ENCODE measurements around the gene LIN37.
"Not testable (repeated sequence)": the region's sequence is repeated elsewhere in the genome, so short reads cannot be mapped to it uniquely, and the experiment has no call there.

Gene LIN37

DNA sequence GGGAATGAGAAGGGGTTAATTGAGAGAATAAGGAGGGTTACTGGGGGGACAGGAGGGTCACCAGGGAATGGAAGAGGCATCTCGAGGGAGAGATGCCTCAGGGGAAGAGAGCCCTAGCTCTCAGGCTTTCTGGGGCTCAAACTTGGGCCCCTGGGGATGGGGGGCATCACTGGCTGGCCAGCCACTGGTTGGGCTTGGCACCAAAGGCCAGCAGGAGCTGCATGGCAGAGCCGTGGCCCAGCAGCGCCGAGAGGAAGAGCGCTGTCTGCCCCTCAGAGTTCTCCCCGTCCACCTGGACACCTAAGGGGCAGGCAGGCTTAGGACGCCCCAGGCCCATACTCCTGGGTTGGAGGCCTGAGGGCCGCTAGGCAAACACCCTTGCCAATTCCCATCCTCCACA is 44.5 kb downstream of the LIN37 start:
- no peaks in the 10 kb centered on the region; the same call in 1 of the 2 replicates for H3F3A ChIP-seq (ENCODE audit: insufficient read depth, low read length)
- no peaks in the 10 kb centered on the region for H3K79me2 ChIP-seq (ENCODE audit: insufficient read depth, low read length)
- no peaks in the 10 kb centered on the region for H3K4me1 ChIP-seq (ENCODE audit: insufficient read depth, low read length, severe bottlenecking)
- H3K9me2 ChIP-seq (ENCODE audit: low read depth, low read length): no peaks in the 10 kb centered on the region
- H2AFZ ChIP-seq (ENCODE audit: low read length): no peak overlapping the region
- H3K9me3 ChIP-seq (ENCODE audit: low read length): no peaks in the 10 kb centered on the region
- no peak overlapping the region for H3K27ac ChIP-seq (ENCODE audit: low read depth, low read length, poor library complexity, severe bottlenecking)
- no peaks in the 10 kb centered on the region for H3K27me3 ChIP-seq (ENCODE audit: insufficient read depth, low read length)
- TF ChIP-seq, protein P1, sequence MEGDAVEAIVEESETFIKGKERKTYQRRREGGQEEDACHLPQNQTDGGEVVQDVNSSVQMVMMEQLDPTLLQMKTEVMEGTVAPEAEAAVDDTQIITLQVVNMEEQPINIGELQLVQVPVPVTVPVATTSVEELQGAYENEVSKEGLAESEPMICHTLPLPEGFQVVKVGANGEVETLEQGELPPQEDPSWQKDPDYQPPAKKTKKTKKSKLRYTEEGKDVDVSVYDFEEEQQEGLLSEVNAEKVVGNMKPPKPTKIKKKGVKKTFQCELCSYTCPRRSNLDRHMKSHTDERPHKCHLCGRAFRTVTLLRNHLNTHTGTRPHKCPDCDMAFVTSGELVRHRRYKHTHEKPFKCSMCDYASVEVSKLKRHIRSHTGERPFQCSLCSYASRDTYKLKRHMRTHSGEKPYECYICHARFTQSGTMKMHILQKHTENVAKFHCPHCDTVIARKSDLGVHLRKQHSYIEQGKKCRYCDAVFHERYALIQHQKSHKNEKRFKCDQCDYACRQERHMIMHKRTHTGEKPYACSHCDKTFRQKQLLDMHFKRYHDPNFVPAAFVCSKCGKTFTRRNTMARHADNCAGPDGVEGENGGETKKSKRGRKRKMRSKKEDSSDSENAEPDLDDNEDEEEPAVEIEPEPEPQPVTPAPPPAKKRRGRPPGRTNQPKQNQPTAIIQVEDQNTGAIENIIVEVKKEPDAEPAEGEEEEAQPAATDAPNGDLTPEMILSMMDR (IDR thresholded peaks at IDR 0.05; ENCODE audit: low read length): no peak
- TF ChIP-seq EZH2 (IDR thresholded peaks at IDR 0.05; ENCODE audit: borderline replicate concordance, low read length): no peak
- no peak overlapping the region for H3K4me2 ChIP-seq (ENCODE audit: low read length)
- no peaks in the 10 kb centered on the region for H4K20me1 ChIP-seq (ENCODE audit: insufficient read depth, low read length)
- no peak overlapping the region for H3K9ac ChIP-seq (ENCODE audit: low read length)
- no peaks in the 10 kb centered on the region for H3K36me3 ChIP-seq (ENCODE audit: insufficient read depth, low read length)
- H3K4me3 ChIP-seq (ENCODE audit: low read depth, low read length, poor library complexity, severe bottlenecking): no peak overlapping the region

DNA sequence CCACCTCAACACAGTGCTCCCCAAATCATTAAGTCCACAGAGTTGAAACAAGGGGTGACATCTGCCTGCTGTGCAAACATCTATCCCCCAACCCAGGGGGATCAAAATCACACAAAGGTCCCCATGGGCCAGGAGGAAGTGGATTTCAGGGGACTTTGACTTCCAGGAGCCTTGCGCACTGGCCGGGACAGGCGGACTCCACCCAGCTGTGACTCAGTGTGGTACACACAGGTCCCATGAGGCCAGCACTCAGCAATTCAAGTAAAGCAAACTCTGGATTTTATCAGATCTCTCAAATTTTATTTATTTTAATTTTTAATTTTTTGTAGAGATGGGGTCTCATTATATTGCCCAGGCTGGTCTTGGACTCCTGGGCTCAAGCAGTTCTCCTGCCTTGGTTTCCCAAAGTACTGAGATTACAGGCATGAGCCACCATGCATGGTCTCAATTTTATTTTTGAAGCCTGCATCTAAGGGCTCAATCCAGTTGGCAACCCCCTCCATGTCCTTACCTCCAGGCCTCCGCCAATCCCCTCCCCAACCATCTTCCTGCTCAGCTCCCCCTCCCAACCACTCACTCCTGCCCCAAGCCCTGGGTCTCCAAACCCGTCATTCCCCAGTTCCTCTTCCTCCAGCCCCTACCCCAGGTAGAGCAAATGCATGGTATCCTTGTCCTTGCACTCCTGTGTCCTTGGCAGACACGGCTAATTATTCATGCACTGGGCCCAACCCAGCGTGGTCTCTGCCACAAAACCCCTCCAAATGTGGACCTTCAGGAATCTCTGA is 45.2 kb downstream of the LIN37 start:
- H4K20me1 ChIP-seq (ENCODE audit: insufficient read depth, low read length): no peaks in the 10 kb centered on the region
- no peaks in the 10 kb centered on the region for H3K36me3 ChIP-seq (ENCODE audit: insufficient read depth, low read length)
- no peaks in the 10 kb centered on the region for H3K4me1 ChIP-seq (ENCODE audit: insufficient read depth, low read length, severe bottlenecking)
- H3K4me2 ChIP-seq (ENCODE audit: low read length): no peak overlapping the region
- no peaks in the 10 kb centered on the region for H3K79me2 ChIP-seq (ENCODE audit: insufficient read depth, low read length)
- no peaks in the 10 kb centered on the region for H3K9me3 ChIP-seq (ENCODE audit: low read length)
- H3K4me3 ChIP-seq (ENCODE audit: low read depth, low read length, poor library complexity, severe bottlenecking): no peak overlapping the region
- no peak overlapping the region for H2AFZ ChIP-seq (ENCODE audit: low read length)
- no peak for TF ChIP-seq EZH2 (IDR thresholded peaks at IDR 0.05; ENCODE audit: borderline replicate concordance, low read length)
- TF ChIP-seq, protein P1 (IDR thresholded peaks at IDR 0.05; ENCODE audit: low read length): no peak
- no peaks in the 10 kb centered on the region for H3K9me2 ChIP-seq (ENCODE audit: low read depth, low read length)
- H3F3A ChIP-seq (ENCODE audit: insufficient read depth, low read length): no peaks in the 10 kb centered on the region; the same call in 1 of the 2 replicates
- H3K27ac ChIP-seq (ENCODE audit: low read depth, low read length, poor library complexity, severe bottlenecking): no peak overlapping the region
- H3K27me3 ChIP-seq (ENCODE audit: insufficient read depth, low read length): no peaks in the 10 kb centered on the region
- H3K9ac ChIP-seq (ENCODE audit: low read length): no peak overlapping the region

DNA sequence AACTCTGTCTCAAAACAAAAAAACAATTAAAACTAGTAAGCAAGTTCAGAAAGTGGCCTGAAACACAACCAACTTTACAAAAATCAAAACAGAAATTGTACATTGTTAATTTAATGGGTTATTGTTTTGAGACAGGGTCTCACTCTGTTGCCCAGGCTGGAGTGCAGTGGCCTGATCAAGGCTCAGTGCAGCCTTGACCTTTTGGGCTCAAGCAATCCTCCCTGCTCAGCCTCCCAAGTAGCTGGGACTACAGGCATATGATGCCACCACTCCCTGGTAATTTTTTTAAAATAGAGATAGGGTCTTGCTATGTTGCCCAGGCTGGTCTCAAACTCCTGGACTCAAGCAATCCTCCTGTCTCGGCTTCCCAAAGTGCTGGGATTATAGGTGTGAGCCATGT is 47.2 kb downstream of the LIN37 start:
- H3K36me3 ChIP-seq (ENCODE audit: insufficient read depth, low read length); H3K27ac ChIP-seq (ENCODE audit: low read depth, low read length, poor library complexity, severe bottlenecking); H3K4me3 ChIP-seq (ENCODE audit: low read depth, low read length, poor library complexity, severe bottlenecking); H3F3A ChIP-seq (ENCODE audit: insufficient read depth, low read length); H2AFZ ChIP-seq (ENCODE audit: low read length); H3K9me3 ChIP-seq (ENCODE audit: low read length); H3K9ac ChIP-seq (ENCODE audit: low read length); H4K20me1 ChIP-seq (ENCODE audit: insufficient read depth, low read length); H3K4me1 ChIP-seq (ENCODE audit: insufficient read depth, low read length, severe bottlenecking); H3K27me3 ChIP-seq (ENCODE audit: insufficient read depth, low read length); H3K9me2 ChIP-seq (ENCODE audit: low read depth, low read length); H3K79me2 ChIP-seq (ENCODE audit: insufficient read depth, low read length); H3K4me2 ChIP-seq (ENCODE audit: low read length): not testable (repeated sequence)
